DMS 273 treated with DMSO at 0.1 percent for 48 hours (cell line): ENCODE results near the gene CGNL1.

Experiments
- DNase-seq: peaks from one replicate; lab custom pipeline; 2025; lab: John Stamatoyannopoulos, UW

CGNL1 gene

DNA sequence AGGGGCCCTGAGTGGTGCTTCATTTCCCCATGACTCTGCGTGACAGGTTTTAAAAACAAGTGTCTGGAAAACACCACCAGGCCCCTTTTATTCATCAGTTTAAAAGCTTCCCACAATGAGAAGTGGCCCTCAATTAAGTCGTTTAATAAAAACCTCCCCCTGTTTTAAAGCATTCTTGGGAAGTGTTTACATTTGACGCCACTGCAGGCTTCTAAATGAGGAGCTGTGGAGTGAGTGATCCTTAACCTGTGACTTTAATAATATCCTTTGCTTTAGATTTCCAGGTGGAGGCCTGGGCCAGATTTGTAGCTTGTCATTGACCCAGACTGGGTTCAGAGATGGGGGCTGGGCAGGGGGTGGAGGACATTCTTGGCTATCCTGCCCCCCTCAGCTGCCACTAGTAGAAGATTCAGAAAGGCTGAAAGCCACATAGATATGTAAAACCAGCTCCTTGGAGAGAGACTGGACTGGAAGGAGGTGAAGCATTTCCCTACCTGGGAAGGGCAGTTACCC, 11.3 kb downstream of the CGNL1 start:
- no peak for DNase-seq

DNA sequence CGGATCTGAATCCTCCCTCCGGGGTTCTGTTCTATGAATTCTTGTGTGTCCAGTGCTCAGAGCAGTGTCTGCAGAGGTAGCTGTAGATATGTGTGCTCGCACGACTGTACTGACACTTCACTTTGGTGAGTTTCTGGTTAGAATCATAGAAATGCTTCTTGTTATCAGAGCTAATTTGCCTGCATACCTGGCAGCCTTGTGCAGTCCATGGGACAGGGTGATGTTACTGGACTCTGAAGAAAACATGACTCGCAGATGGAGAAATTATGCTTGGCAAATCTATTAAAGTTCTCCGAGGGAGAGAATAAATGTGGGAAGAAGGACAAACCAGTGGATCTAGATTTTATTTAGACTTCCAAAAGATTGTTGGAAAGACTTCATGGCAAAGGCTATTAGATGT, 12.2 kb downstream of the CGNL1 start:
- no peak for DNase-seq

DNA sequence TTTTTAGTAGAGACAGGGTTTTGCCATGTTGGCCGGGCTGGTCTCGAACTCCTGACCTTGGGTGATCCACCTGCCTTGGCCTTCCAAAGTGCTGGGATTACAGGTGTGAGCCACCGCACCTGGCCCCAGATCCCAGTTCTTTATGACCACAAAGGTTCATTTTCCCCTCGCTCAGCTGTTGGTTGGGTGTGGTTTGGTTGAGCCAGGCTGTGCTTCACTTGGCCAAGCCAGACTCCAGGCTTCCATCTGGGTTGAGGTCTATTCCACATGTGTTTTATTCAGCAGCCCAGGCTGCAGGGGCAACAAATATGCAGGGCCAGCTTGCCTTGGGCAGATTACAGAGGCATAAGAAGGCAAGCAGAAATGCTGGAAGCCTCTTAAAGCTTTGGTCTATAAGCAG, 13.7 kb downstream of the CGNL1 start:
- no peak for DNase-seq

DNA sequence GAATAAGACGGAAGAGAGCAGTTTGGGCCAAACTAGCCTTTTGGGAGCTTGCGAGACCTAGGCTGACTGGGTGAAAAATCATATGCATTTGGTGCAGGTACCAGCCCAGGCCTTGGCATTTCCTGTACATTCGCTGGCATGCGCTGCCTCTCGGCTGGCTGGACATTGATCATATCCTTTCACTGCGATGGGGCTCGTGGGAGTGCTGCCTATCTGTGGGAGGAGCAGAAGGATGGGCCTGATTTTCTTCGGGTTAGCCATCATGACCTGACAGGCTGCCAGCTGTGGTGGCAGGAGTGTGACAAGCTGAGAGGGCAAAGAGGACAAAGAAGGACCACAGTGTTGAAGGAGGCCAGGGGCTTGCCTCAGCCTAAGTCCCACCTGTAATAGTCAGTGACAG, 14.3 kb downstream of the CGNL1 start:
- no peak for DNase-seq

DNA sequence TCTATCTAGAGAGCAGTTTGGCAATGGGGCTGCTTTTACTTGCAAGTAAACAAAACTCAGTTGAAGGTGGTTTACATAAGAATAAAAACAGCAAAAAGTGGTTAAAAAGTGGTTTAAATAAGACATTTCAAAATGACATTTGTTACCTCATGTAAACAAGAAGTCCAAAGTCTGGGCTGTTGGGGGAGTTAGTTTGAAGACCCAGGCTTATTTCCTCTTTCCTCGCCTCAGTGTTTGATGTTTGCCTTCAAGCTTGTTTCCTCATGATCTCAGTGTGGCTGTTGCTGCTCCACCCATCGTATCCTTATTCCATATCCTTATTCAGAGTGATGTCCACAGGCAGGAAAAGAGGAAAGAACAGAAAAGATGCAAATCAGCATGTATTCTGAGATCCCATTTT, 15.2 kb downstream of the CGNL1 start:
- DNase-seq, result no peak

DNA sequence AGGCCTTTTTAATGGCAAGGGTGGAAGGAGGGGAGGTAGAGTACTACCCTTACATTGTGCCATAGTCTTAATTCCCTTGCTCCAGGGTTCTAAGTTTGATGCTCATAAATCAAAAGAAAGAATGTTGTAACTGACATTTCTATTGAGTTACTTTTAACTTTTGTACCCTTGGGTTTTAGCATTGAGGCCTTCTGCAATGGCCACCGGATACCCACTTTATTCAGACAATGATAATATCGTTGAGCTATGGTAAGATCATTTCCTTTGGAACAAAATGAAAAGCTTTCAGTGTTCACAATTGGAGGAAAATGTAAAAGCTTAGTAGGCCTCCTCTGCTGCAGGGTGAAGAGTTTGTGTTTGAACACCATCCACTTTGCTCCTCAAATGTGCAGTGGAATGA, 16.8 kb downstream of the CGNL1 start:
- DNase-seq, result no peak

DNA sequence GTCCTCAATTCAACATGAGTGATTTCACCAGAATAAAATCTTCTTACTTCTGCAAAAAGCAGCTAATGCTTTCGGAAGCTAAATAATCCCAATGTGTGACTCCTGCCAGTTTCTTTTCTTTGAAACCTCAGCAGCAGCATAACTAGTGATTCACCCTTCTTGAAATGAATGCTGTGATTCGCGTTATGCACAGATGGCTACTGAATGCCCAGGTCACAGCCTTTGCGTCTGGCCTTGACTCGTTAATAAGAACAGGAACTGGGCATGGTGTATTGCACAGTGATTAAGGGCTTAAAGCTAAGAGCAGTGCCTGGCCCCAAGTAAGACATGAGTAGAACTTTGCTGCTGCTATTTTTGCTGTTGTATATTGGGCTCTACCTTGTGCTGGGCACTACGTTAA, 19.0 kb downstream of the CGNL1 start:
- DNase-seq, result no peak

DNA sequence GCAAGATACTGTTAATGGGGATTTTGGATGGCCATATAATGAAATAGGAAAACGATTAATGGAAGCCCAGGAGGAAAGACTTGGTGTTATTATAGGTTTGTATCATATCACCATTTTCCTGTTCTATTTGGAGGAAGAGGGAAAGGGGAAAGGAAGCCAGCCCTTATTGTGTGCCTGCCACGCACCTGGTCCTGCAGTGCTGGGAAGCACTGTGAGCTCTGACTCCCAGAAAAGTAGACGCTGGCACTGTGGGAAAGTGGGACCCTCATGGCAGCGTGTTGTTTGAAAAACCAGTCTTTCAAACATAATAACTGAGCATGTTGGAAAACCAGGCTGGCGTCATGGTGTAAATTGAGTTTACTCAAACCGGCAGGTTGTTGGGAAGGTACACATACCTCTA, 22.0 kb downstream of the CGNL1 start:
- DNase-seq, result no peak

DNA sequence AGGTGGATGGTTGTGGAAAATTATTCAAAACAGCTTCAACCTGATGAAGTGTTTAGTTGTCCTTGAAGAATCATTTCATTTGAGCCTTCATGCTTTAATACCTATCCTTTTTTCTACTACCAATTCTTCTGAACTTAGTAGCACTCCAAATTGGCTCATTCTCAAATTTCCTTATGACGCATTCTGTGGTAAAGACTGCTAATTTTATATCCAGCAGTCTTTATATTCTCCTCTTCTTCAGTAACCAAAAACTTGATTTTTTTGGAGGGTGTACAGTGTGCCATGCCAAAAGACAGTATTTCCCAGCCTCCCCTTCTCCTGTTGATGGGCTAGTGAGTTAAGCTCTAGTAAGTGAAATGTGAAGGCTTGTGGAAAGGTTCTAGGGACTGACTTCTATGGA, 25.2 kb downstream of the CGNL1 start:
- DNase-seq, result no peak

DNA sequence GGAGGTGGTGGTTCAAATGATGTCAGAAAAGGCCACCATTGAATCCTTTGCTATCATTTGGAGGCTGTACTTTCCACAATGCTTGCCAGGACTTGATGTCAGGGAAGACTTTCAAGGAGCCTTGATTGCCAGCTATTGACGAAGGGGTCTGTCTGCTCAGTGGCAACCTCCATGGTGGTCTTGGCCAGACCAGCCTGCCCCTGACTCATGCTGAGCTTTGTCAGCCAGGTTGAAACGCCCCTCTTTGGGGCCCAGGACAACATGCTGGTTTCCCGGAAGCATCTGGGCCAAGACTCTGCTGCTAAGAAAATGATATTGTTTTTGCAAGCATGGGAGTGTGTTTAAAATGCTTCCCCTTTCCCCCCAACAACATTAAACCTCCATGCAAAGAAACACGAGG, 26.7 kb downstream of the CGNL1 start:
- no peak for DNase-seq

DNA sequence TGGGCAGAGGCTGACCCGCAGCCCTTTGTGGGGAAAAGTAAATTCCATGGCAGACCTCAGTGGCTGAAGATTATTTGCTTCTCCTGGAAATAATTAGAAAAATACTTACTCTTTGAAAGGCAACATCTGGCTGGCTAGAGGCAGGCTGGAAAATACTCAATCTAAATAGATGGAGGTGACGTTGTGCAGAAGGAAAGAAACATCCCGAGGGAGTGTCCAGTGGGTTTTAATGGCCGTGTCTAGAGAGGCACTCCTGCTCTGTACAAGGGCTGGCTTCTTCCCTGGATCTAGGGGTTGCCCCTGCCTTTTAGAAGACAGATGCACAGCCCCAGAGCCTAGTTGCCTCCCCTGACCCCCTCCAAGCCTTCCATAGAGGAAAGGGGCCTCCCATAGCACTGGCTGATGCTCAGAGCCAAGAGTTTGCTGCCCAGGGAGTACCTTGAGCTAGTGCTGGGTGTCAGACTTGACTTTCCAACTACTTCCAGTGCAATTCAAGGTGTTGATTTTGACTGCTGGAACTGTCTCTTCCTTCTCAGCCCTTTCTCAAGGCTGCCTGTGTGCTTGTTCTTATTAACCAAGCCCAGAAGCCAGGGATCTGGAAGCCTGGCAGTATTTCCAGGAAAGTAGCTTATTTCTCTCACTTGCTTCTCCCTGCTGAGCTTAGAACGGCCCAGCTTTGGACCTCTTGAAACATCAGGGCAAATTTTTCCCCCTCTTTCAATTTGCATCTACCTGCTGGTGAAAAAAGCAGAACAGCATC, 27.4 kb downstream of the CGNL1 start:
- no peak for DNase-seq

DNA sequence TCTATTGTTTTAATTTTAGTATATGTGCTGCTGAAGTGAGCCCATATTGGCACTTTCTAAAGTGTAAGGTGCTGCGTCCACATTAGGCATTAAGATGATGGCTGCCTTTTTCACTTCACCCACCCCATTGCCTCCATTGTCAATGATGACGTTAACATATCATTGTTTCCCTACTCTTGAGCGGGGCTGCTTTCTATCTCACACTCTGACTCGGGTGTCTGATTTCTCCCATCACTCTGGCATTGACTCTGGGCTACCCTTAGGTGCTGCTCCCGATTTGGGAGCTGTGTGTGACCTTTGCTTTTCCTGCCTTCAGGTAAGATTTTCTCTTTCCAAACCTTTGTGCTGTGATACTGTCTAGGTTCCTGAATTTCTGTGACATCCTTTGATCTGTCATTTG, 28.8 kb downstream of the CGNL1 start:
- DNase-seq, result no peak

DNA sequence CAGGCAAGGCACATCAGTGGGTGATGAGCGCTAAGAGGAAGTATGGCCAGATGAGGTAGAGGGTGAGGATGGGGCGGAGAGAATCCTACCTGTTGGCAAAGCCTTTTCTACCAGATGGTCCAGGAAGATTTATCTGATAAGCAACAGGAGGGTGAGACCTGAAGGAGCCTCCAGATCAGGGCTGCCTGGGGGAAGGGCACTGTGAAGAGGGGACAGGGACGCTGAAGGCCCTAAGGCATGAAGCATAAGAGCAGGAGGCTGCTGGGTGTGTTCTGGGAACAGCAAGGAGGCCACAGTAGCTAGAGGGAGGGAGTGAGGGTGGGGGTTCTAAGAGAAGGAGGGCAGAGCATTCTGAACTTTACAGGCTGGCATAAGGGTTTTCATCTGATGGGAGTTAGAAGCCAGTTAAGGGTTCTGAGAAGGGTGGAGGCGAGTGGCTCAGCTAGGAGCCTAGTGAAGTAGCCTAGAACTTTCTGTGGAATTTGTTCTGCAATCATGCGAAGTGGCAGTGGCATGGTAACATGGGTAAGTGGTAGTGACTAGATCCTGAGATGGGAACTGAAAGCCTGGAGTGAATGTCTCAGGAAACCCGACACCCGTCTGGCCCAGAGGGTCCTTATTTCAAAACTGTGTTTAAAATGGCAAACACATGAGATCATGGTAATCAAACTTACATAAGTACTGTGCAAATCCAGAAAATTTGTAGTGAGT, 29.9 kb downstream of the CGNL1 start:
- DNase-seq, result no peak

DNA sequence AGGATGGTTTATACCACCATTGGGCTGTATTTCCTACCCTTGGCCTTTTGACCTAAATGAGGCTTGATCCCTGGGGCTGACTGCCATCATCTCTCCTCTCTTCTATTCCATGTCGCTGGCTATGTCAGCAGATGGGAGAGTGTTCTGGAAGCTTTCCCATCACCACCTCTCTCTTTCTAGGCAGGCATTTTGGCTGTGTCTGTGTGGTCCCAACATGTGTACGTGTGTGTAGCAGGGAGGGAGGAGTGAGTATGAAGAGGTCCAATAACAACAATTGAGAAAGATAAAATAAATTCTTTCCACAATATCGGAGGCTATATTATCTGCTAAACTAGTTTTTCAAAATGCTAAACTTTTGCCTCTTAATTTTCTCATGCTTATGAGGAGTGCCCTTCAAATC, 34.1 kb downstream of the CGNL1 start:
- no peak for DNase-seq

DNA sequence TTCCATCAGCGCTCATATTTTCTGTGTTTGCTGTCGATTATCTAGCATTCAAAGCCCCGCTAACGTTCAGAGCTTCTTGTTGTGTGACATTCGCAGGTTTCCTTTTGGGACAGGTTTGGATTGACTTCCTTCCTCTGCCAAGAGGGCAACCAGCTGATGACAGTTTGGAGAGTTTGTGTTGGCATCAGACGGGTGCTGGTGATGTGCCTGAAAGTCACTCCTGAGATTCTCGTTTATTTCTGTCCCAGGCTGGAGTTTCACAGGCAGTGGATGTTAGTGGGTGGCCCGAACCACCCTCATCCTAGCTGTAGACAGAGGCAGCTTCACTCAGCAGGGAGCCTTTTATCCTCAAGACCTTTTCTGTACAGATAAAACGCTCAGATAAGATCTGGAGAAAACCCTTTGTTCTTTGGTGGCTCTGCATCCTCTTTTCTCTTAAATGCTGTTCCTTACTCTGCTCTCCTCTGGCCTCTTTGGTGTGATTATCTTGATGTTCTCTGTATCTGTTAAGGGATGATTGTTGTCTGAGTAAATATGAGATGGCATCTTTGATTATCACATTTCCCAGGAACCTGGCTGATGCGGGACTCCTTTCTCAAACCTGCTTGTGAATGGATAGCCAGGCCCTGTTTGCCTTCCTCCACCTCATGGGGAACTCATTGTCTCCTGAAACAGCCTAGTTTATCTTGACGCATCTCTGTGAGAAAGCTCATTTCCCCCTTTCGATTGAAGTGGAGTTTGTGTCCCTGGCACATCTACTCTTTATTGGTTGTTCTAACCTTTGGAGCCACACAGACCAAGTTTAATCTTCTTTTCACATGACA, 35.9 kb downstream of the CGNL1 start:
- DNase-seq, result no peak

DNA sequence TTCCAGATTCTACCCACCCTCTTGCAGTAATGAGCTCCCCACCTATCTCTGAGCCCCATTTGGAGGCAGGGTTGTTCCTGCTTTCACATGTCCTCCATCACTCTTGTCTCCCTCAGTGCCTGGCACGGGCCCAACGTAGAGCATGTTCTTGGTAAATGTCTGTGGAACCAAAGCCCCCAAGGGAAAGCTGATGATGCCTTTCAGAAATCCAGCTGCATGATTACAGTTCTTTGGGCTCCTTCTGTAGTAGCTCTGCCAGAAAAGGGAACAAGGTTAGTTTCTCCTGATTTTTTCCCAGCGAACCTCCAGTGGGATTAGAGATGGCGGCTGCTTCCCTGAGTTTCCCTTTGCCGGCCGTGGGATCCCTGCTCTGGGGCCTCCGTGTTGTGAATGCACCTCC, 39.3 kb downstream of the CGNL1 start:
- no peak for DNase-seq

DNA sequence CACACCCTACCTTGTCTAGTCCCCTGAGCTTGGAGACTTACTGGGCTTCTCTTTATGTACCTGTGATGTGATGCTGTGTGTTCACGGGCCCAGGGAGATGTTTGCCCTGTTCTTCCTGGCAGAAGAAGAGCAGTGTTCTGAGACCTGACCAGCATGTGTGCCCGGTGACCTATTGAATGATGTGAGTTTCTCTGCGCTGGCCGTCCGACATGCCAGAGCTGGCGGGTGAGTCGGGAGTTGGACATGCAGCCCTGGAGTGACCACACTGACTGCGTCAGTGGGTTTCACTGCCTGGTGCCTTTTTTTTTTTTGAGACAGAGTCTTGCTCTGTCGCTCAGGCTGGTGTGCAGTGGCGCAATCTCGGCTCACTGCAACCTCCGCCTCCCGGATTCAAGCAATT, 42.3 kb downstream of the CGNL1 start:
- DNase-seq, result no peak

DNA sequence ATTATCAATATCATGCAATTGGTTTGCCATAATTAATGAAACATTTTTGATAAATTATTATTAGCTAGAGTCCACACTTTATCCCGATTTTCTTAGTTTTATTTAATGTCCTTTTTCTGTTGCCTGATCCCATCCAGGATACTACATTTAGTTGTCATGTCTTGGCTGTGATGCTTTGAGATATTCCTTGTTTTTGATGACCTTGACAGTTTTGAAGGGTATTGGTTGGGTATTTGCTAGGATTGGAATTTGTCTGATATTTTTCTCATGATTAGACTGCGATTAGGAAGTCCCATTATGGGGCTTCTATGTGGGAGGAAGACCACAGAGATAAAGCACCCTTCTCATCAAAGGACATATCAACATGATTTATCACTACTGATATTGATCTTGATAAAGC, 43.0 kb downstream of the CGNL1 start:
- no peak for DNase-seq

DNA sequence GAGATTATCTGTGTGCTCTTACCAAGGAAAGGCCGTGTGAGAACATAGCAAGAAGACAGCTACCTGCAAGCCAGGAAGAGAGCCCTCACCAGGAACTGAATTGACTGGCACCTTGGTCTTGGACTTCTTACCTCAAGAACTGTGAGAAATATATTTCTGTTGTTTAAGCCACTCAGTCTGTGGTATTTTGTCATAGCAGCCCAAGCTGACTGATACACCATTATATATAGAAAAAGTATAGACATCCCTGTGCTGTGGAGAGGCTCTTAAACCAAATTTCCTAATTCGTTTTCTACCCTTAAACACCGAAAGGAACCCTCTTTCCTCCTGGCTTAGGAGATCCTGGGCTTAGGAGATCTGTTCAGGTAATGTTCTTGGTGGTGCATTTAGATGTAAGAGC, 44.8 kb downstream of the CGNL1 start:
- no peak for DNase-seq

DNA sequence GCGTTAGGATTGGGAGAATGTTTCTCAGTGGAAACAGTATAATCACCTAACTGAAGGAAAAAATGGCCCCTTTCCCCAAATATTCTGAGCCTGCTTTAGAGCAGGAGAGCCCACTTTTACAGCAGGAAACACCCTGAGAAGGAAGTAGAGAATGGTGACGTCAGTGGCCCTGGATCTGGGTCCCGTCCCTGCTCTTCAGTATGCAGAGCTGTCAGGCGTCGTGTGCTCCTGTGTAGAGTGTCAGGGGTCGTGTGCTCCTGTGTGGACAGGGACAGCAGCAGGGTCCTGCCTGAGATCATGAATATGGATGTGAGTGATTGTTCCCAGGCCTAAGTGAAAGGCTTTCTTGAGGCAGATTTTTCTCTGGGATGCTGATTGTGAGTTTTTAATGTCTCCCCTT, 45.2 kb downstream of the CGNL1 start:
- no peak for DNase-seq

DNA sequence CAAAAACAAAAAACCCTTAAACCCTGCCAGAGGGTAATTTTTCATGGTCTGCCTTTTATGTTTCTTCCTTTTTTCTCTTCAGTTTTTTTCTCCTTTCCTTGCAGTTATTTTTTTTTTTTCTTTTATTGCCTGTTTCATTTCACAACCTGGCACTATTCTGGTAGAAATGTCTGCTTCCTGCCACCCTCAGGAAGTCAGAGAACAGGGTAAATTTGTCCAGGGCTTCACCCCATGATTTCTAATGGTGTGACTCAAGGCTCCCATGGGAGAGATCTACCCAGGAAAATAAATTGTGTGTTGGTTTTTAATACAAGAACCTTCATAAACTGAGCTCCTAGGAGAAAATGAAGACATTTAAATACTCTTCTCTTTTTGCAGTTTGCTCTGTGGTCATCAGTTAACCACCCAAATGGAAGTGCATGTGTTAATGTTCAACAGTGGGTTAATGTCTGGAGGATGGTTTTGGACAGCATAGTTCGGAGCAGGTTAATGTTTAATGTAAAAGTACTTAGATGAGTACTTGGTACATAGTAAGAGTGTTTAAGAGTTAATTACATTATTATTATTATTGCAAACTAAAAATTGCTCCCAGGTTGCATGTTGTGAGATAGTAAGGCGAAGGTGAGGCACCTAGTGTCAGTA, 45.9 kb downstream of the CGNL1 start:
- no peak for DNase-seq

DNA sequence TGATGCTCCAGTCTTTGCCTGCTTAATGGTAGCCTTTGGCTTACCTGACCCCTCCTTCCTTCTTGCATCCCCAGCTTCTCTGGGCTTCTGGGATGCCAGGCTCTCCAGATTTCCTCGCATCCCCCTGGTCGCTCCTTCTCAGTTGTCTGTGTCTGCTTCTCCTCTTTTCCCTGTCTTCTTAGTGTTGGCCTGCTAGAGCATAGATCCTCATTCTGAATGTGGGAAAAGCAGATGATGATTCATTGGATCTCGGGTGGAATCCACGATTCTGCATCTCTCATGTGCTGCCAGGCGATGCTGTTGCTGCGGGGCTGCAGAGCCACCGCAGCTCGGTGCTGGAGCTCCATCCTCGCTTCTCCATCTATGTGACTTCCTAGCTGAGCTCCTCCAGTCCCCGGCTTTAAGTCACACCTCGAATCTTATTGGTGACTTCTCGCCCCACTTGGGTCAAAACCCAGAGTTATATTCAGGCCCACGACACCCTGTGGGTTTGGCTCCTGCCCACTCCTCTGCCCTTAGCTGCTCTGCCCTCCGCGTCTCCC, 47.4 kb downstream of the CGNL1 start:
- DNase-seq, result no peak
